ENCODE measurements around the gene HES7. TPM values are rescaled to one million over a fixed set of nuclear protein-coding genes. Genes with fewer than 3 reads are reported as not detected.
A peak's percentile ranks its signal among the peaks of the same experiment; 100 is the strongest.
"Not testable (repeated sequence)": the region's sequence is repeated elsewhere in the genome, so short reads cannot be mapped to it uniquely, and the experiment has no call there.

Gene HES7
- total RNA-seq: not detected
- not detected for polyA plus RNA-seq

DNA sequence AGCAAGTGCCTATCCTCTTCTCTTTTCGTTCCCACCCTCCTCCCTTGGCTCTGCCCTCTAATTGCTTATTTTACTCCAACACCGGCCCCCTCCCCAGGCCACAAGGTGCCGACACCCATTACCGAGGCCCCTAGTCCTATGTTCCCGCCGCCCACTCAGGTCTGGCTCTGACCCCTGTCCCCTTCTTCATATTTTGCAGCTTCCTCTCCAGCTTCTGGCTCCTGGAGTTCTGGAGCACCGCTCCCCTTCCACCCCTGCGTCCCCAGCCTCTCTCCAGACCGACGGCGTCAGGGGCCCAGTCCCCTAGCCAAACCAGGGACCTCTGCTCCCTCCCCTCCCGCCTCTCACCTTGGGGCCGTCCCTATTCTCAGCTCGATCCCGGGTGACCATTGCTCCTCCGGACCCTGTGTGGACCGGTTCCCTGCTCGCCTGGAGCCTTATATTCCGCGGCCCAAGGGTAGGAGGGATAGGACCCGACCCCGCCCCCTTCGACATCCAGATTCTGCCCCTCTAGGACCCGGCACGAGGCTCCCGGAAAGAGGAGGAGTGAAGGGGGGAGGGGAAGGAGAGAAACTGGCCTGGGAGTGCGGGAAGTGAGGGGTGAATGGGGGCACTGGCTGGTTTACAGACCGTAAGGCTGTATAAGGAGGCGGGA is at the start of gene HES7:
Gene HES7 (minus strand): TSS at position 412 of the 655 bp plus-strand sequence. CDS start 22 bp downstream, at position 390.
- CTCF ChIA-PET (ENCODE audit: partially characterized antibody): interaction anchor here (0.7 to 2.8 kb wide), 7 partner anchors 13 to 177 kb away, joined by 3 to 21 read pairs (median 4); no protein-coding TSS in a partner anchor
- H3K36me3 ChIP-seq (ENCODE audit: insufficient read depth, low read length): no peaks in the 10 kb centered on the region
- Mint-ChIP-seq H3K9me3 (peaks cover 0 to 32% (median under 1%) of the 10 kb centered on the region in 8 donors), H3K4me1 (peaks cover 49 to 77% (median 64%) of the 10 kb centered on the region in 4 donors), H3K27me3 (peaks cover 12 to 40% of the 10 kb centered on the region in 2 donors), H3K36me3 (peaks cover 0 to 41% of the 10 kb centered on the region in 2 donors), H3K27ac (peak within 1 kb of the TSS; percentile 77 to 100 (median 89)), H3K4me3 (peak within 1 kb of the TSS; percentile 85 to 99 (median 92))
- no peaks in the 10 kb centered on the region for H3K9me3 ChIP-seq (ENCODE audit: control insufficient read depth in 1 of 2, low read length in 2 of 2)
- H3K4me1 ChIP-seq (ENCODE audit: insufficient read depth, low read length): peaks cover 69% of the 10 kb centered on the region
- peak within 1 kb of the TSS; percentile 49 to 68 for H3K4me3 ChIP-seq (ENCODE audit: low read length in 2 of 2)
- H3K27me3 ChIP-seq (ENCODE audit: insufficient read depth, low read length): peaks cover 20% of the 10 kb centered on the region
- POLR2A ChIA-PET (ENCODE audit: partially characterized antibody): interaction anchor here (0.8 to 9.5 kb wide), 17 partner anchors 14 to 438 kb away, joined by 3 to 152 read pairs (median 5); partner anchors contain the start of genes BORCS6, CTC1, RNF227 and SLC25A35
- DNase-seq: no peak
- intact Hi-C loops (cut with micrococcal nuclease): no loop called here
- H3K27ac ChIP-seq (ENCODE audit: low read depth, low read length): no peak within 1 kb of the TSS

DNA sequence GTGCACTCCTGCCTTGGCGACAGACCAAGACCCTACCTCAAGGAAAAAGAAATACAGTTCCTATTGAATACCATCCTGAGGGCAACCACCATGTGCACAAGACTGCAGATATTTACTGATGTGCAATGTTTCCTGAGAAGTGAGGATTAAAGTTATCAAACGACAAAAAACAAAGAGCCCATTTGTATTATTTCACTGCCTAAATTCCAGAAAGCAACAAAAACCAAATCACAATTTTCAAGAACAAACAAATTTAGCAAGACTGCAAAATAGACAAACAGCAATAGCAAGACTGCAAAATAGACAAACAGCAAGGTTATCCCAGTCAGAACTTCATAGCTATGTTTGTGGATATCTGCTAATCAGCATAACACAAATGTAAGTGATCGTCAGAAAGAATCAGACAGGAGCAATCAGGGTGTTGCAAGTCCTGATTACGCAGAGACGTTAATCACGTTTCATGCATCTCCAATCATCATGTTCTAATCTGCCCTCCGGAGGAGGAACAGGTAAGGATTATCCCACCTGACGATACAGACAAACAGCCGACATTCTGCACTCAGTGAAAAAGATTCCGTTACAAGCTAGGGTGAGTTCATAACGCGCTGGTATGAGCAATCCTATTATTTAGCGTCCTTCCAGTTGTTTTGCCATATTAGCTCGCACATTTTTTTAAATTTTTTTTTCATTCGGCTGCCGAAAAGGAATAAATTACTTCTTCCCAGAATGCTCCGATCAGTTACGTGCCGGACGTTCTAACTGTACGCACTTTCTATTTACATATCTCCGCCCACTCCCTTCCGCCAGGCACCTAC is 49.4 kb upstream of the HES7 start:
- H3K27ac Mint-ChIP-seq: peak overlapping the region; percentile 98 to 100 (median 100)
- no peaks in the 10 kb centered on the region for H3K9me3 ChIP-seq (ENCODE audit: control insufficient read depth in 1 of 2, low read length in 2 of 2)
- H3K27me3 ChIP-seq (ENCODE audit: insufficient read depth, low read length): no peaks in the 10 kb centered on the region
- H3K4me3 Mint-ChIP-seq: peak overlapping the region; percentile 84 to 94 (median 90)
- H3K4me1 ChIP-seq (ENCODE audit: insufficient read depth, low read length): peaks cover 45% of the 10 kb centered on the region
- peaks cover 30 to 61% (median 43%) of the 10 kb centered on the region in 4 donors for H3K4me1 Mint-ChIP-seq
- peak overlapping the region; percentile 99 for H3K27ac ChIP-seq (ENCODE audit: low read depth, low read length)
- ChIA-PET POLR2A (ENCODE audit: partially characterized antibody) (interaction anchor here (0.6 to 26.2 kb wide), 34 partner anchors 14 to 935 kb away, joined by 3 to 1074 read pairs (median 5); partner anchors contain the start of genes ALOXE3, AURKB, BORCS6 and CTC1), CTCF (ENCODE audit: partially characterized antibody) (interaction anchor here (0.9 to 1.6 kb wide), 11 partner anchors 9 to 122 kb away, joined by 3 to 11 read pairs (median 4); partner anchors contain the start of genes BORCS6 and SLC25A35)
- intact Hi-C loops (cut with micrococcal nuclease): loop anchor here (1.0 kb wide), 4 partner anchors 9 to 49 kb away; no protein-coding TSS in a partner anchor
- no peaks in the 10 kb centered on the region for H3K36me3 ChIP-seq (ENCODE audit: insufficient read depth, low read length)
- H3K4me3 ChIP-seq (ENCODE audit: low read length in 2 of 2): peak overlapping the region; percentile 12 to 52
- peaks cover 0 to 7% of the 10 kb centered on the region in 2 donors for H3K36me3 Mint-ChIP-seq
- peak; percentile 91 to 94 (median 92) for DNase-seq
- peaks cover 0 to 3% (median 0%) of the 10 kb centered on the region in 8 donors for H3K9me3 Mint-ChIP-seq
- H3K27me3 Mint-ChIP-seq: no peaks in the 10 kb centered on the region

DNA sequence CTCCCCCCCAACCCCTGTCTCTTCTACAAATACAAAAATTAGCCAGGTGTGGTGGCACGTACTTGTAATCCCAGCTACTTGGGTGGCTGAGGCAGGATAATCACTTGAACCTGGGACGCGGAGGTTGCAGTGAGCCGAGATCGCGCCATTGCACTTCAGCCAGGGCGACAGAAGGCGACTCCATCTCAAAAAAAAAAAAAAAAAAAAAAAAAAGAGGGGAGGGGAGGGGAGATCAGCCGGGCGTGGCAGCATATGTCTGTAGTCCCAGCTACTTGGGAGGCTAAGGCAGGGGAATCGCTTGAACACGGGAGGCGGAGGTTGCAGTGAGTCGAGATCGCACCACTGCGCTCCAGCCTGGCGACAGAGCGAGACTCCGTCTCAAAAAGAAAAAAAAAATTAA is 46.3 kb upstream of the HES7 start:
- H3K36me3 Mint-ChIP-seq; intact Hi-C loops (cut with micrococcal nuclease); DNase-seq; H3K36me3 ChIP-seq (ENCODE audit: insufficient read depth, low read length); H3K27ac Mint-ChIP-seq; H3K9me3 Mint-ChIP-seq; H3K27me3 ChIP-seq (ENCODE audit: insufficient read depth, low read length); H3K27ac ChIP-seq (ENCODE audit: low read depth, low read length); H3K9me3 ChIP-seq (ENCODE audit: control insufficient read depth in 1 of 2, low read length in 2 of 2); H3K4me3 Mint-ChIP-seq; H3K4me3 ChIP-seq (ENCODE audit: low read length in 2 of 2); H3K27me3 Mint-ChIP-seq: not testable (repeated sequence)
- ChIA-PET CTCF (ENCODE audit: partially characterized antibody) (interaction anchor here (1.0 kb wide), 2 partner anchors 11 to 59 kb away, joined by 3 to 4 read pairs; no protein-coding TSS in a partner anchor), POLR2A (ENCODE audit: partially characterized antibody) (interaction anchor here (0.6 to 26.2 kb wide), 3 partner anchors 16 to 482 kb away, joined by 3 to 1074 read pairs (median 3); partner anchors contain the start of genes PER1, VAMP2 and WRAP53)
- H3K4me1 Mint-ChIP-seq: peaks cover 20 to 48% (median 28%) of the 10 kb centered on the region in 4 donors
- H3K4me1 ChIP-seq (ENCODE audit: insufficient read depth, low read length): peaks cover 30% of the 10 kb centered on the region

DNA sequence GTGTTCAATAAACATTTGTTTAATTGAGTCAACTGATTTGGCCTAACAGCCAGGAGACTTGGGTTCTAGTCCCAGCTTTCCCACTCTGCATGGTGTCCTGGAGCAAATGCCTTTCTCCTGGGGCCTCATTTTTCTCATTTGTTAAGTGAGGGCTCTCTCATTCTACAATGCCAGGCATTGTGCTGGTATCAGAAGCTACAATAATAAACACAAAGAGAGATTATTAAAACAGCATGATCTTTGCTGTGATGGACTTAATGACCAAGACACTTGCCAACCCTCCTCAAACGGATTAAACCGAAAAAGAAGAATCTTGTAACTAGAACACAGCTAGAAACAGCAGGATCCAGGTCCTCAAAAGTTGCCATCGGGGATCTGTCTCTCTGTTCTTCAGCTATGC is 43.6 kb upstream of the HES7 start:
- H3K27ac ChIP-seq (ENCODE audit: low read depth, low read length): no peak overlapping the region

DNA sequence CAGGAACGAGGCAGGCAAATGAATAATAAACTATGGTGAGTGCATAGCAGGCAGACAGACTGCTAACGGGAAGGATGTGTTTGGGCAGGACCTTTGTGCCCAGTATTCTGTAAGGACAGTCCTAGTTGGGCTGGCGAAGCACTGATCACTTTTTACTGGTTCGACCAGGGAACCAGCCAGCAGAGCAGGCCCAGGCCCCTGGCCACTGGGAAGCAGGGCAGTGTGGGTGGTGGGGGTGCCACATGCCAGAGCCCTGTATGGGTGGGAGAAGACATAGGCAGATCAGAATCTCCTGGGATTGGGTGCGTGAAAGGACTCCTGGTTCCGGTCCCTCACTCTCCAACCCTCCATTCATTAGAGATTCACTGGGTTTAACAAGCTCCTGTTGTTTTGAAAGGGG is 42.8 kb upstream of the HES7 start:
- no peak overlapping the region for H3K4me3 Mint-ChIP-seq
- peaks cover 2% of the 10 kb centered on the region for H3K36me3 ChIP-seq (ENCODE audit: insufficient read depth, low read length)
- H3K9me3 ChIP-seq (ENCODE audit: control insufficient read depth in 1 of 2, low read length in 2 of 2): no peaks in the 10 kb centered on the region
- peaks cover 29% of the 10 kb centered on the region for H3K4me1 ChIP-seq (ENCODE audit: insufficient read depth, low read length)
- no peak overlapping the region for H3K4me3 ChIP-seq (ENCODE audit: low read length in 2 of 2)
- CTCF ChIA-PET (ENCODE audit: partially characterized antibody): interaction anchor here (1.2 kb wide), 1 partner anchor 40 kb away, joined by 4 read pairs; no protein-coding TSS in a partner anchor
- no peaks in the 10 kb centered on the region for H3K9me3 Mint-ChIP-seq
- H3K27me3 ChIP-seq (ENCODE audit: insufficient read depth, low read length): no peaks in the 10 kb centered on the region
- intact Hi-C loops (cut with micrococcal nuclease): no loop called here
- H3K36me3 Mint-ChIP-seq: peaks cover under 1 to 14% of the 10 kb centered on the region in 2 donors
- peak overlapping the region in 1 of 7 donors; percentile 78 for H3K27ac Mint-ChIP-seq
- DNase-seq: no peak
- H3K27ac ChIP-seq (ENCODE audit: low read depth, low read length): no peak overlapping the region
- no peaks in the 10 kb centered on the region for H3K27me3 Mint-ChIP-seq
- POLR2A ChIA-PET (ENCODE audit: partially characterized antibody): interaction anchor here (1.7 to 2.3 kb wide), 2 partner anchors 10 to 55 kb away, joined by 8 to 30 read pairs; no protein-coding TSS in a partner anchor
- H3K4me1 Mint-ChIP-seq: peaks cover 20 to 39% (median 27%) of the 10 kb centered on the region in 4 donors

More for the DNA sequence above, 43.6 kb upstream of the HES7 start:
- ChIA-PET CTCF (ENCODE audit: partially characterized antibody) (interaction anchor here (0.7 to 1.5 kb wide), 6 partner anchors 9 to 57 kb away, joined by 3 to 5 read pairs (median 4); no protein-coding TSS in a partner anchor), POLR2A (ENCODE audit: partially characterized antibody) (interaction anchor here (1.0 to 2.3 kb wide), 5 partner anchors 10 to 58 kb away, joined by 3 to 30 read pairs (median 7); no protein-coding TSS in a partner anchor)
- H3K4me3 ChIP-seq (ENCODE audit: low read length in 2 of 2): no peak overlapping the region
- H3K4me1 Mint-ChIP-seq: peaks cover 22 to 43% (median 28%) of the 10 kb centered on the region in 4 donors
- peaks cover 0 to 10% of the 10 kb centered on the region in 2 donors for H3K36me3 Mint-ChIP-seq
- no peaks in the 10 kb centered on the region for H3K9me3 ChIP-seq (ENCODE audit: control insufficient read depth in 1 of 2, low read length in 2 of 2)
- no peak for DNase-seq
- H3K4me1 ChIP-seq (ENCODE audit: insufficient read depth, low read length): peaks cover 29% of the 10 kb centered on the region
- H3K4me3 Mint-ChIP-seq: no peak overlapping the region
- peak overlapping the region in 2 of 7 donors; percentile 4 to 69 for H3K27ac Mint-ChIP-seq
- intact Hi-C loops (cut with micrococcal nuclease): no loop called here
- H3K36me3 ChIP-seq (ENCODE audit: insufficient read depth, low read length): no peaks in the 10 kb centered on the region
- H3K27me3 ChIP-seq (ENCODE audit: insufficient read depth, low read length): no peaks in the 10 kb centered on the region
- no peaks in the 10 kb centered on the region for H3K9me3 Mint-ChIP-seq
- H3K27me3 Mint-ChIP-seq: no peaks in the 10 kb centered on the region

DNA sequence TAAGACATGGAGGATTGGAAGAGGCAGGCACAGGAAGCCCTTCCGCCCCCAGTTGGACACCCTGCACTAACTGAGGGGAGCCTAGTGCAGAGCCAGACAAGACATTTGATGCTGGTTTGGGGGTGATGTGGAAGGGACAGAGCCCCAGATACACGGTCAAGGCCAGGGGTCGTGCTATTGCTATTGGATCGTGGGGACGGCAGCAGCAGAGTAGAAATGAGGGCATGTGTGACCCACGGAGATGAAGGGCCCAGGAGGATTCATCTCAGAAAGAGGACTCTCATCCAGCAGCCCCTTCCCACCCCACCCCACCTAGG is 40.9 kb upstream of the HES7 start:
- intact Hi-C loops (cut with micrococcal nuclease): loop anchor here (1.0 kb wide), 2 partner anchors 9 to 22 kb away; no protein-coding TSS in a partner anchor
- CTCF ChIA-PET (ENCODE audit: partially characterized antibody): interaction anchor here (1.2 to 1.9 kb wide), 5 partner anchors 9 to 136 kb away, joined by 4 to 8 read pairs (median 5); no protein-coding TSS in a partner anchor
- H3K36me3 ChIP-seq (ENCODE audit: insufficient read depth, low read length): peaks cover 19% of the 10 kb centered on the region
- H3K4me3 Mint-ChIP-seq: peak overlapping the region; percentile 83 to 93 (median 88)
- H3K27me3 ChIP-seq (ENCODE audit: insufficient read depth, low read length): no peaks in the 10 kb centered on the region
- H3K4me1 ChIP-seq (ENCODE audit: insufficient read depth, low read length): peaks cover 48% of the 10 kb centered on the region
- H3K9me3 ChIP-seq (ENCODE audit: control insufficient read depth in 1 of 2, low read length in 2 of 2): no peaks in the 10 kb centered on the region
- H3K36me3 Mint-ChIP-seq: peaks cover 19 to 33% of the 10 kb centered on the region in 2 donors
- H3K4me1 Mint-ChIP-seq: peaks cover 38 to 55% (median 45%) of the 10 kb centered on the region in 4 donors
- DNase-seq: peak in 1 of 5 donors; percentile 19
- POLR2A ChIA-PET (ENCODE audit: partially characterized antibody): interaction anchor here (0.7 to 23.4 kb wide), 18 partner anchors 10 to 581 kb away, joined by 3 to 1074 read pairs (median 6); partner anchors contain the start of genes ALOXE3, BORCS6, CTC1 and HES7
- H3K27ac Mint-ChIP-seq: peak overlapping the region; percentile 95 to 99 (median 98)
- peaks cover 0 to 1% (median 0%) of the 10 kb centered on the region in 8 donors for H3K9me3 Mint-ChIP-seq
- H3K27me3 Mint-ChIP-seq: no peaks in the 10 kb centered on the region
- H3K27ac ChIP-seq (ENCODE audit: low read depth, low read length): peak overlapping the region; percentile 100
- peak overlapping the region; percentile 50 to 56 for H3K4me3 ChIP-seq (ENCODE audit: low read length in 2 of 2)

All from CD4-positive, alpha-beta memory T cell (primary cell).